ENCODE measurements around the gene PRRT4. TPM values are rescaled to one million over a fixed set of nuclear protein-coding genes. Genes with fewer than 3 reads are reported as not detected.

Gene PRRT4
- total and polyA plus RNA-seq, 2 of the 13 experiments (the other 11 are each of a cell fraction or from before 2014, with no cell fraction given) = not detected

DNA sequence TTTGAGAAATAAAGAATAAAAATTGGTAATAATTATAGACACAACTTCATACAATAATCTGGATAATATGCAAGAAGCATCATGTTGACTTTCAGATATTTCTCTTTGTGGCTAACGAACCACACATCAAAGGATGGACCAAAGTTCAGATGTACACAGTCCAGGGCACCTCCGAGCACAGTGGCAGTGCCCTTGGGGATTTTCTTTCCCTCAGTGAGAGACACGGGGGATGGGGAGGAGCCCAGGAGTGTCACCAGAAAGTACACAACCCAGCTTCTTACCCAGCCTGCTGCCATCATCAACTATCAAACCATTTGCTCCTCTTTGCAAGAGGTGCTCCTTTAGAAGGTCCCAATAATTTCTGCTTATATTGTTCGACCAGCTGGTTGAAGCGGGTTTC is 51.0 kb downstream of the PRRT4 start (continued):
- TF ChIP-seq, protein P1, sequence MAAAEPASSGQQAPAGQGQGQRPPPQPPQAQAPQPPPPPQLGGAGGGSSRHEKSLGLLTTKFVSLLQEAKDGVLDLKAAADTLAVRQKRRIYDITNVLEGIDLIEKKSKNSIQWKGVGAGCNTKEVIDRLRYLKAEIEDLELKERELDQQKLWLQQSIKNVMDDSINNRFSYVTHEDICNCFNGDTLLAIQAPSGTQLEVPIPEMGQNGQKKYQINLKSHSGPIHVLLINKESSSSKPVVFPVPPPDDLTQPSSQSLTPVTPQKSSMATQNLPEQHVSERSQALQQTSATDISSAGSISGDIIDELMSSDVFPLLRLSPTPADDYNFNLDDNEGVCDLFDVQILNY (CRISPR knock-in tag; conservative IDR thresholded peaks at IDR 0.05) = no peak
- TF ChIP-seq IRX3 (CRISPR knock-in tag; IDR thresholded peaks at IDR 0.05; ENCODE audit: borderline replicate concordance, low read depth) (no peak), MTF2 (CRISPR knock-in tag; IDR thresholded peaks at IDR 0.05; ENCODE audit: borderline replicate concordance) (no peak), PRPF4 (IDR thresholded peaks at IDR 0.05; ENCODE audit: low read depth, low read length, poor library complexity, severe bottlenecking) (no peak), RFX3 (CRISPR knock-in tag; IDR thresholded peaks at IDR 0.05) (no peak), ZNF251 (CRISPR knock-in tag; IDR thresholded peaks at IDR 0.05) (no peak), U2AF2 (IDR thresholded peaks at IDR 0.05; ENCODE audit: low read depth, low read length) (no peak), KLF9 (CRISPR knock-in tag; IDR thresholded peaks at IDR 0.05; ENCODE audit: low read depth) (no peak), ZBTB38 (CRISPR knock-in tag; IDR thresholded peaks at IDR 0.05) (no peak), ARNTL (CRISPR knock-in tag; IDR thresholded peaks at IDR 0.05) (no peak), SMAD3 (CRISPR knock-in tag; IDR thresholded peaks at IDR 0.05) (no peak), HNRNPL (IDR thresholded peaks at IDR 0.05; ENCODE audit: low read depth, low read length) (0 out of 2 replicates have a peak, but pooled peaks have one; percentile 32), PCBP1 (IDR thresholded peaks at IDR 0.05; ENCODE audit: borderline replicate concordance, low read depth, low read length) (no peak), CC2D1A (CRISPR knock-in tag; IDR thresholded peaks at IDR 0.05) (no peak), SP4 (CRISPR knock-in tag; IDR thresholded peaks at IDR 0.05) (no peak), HDAC2 (CRISPR knock-in tag; IDR thresholded peaks at IDR 0.05) (peak; percentile 84), NBN (conservative IDR thresholded peaks at IDR 0.05) (no peak), ZNF367 (CRISPR knock-in tag; IDR thresholded peaks at IDR 0.05; ENCODE audit: borderline replicate concordance) (no peak), SP140L (CRISPR knock-in tag; IDR thresholded peaks at IDR 0.05; ENCODE audit: borderline replicate concordance) (no peak), HNF4A (CRISPR knock-in tag; IDR thresholded peaks at IDR 0.05) (peak; percentile 96), ZSCAN20 (CRISPR knock-in tag; IDR thresholded peaks at IDR 0.05; ENCODE audit: borderline replicate concordance) (no peak)
- TF ChIP-seq, protein P2, sequence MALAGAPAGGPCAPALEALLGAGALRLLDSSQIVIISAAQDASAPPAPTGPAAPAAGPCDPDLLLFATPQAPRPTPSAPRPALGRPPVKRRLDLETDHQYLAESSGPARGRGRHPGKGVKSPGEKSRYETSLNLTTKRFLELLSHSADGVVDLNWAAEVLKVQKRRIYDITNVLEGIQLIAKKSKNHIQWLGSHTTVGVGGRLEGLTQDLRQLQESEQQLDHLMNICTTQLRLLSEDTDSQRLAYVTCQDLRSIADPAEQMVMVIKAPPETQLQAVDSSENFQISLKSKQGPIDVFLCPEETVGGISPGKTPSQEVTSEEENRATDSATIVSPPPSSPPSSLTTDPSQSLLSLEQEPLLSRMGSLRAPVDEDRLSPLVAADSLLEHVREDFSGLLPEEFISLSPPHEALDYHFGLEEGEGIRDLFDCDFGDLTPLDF (CRISPR knock-in tag; IDR thresholded peaks at IDR 0.05) = no peak
- TF ChIP-seq, protein P3, sequence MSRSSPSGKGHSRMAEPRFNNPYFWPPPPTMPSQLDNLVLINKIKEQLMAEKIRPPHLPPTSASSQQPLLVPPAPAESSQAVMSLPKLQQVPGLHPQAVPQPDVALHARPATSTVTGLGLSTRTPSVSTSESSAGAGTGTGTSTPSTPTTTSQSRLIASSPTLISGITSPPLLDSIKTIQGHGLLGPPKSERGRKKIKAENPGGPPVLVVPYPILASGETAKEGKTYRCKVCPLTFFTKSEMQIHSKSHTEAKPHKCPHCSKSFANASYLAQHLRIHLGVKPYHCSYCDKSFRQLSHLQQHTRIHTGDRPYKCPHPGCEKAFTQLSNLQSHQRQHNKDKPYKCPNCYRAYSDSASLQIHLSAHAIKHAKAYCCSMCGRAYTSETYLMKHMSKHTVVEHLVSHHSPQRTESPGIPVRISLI (CRISPR knock-in tag; IDR thresholded peaks at IDR 0.05; ENCODE audit: borderline replicate concordance) = no peak
- TF ChIP-seq, protein P4, sequence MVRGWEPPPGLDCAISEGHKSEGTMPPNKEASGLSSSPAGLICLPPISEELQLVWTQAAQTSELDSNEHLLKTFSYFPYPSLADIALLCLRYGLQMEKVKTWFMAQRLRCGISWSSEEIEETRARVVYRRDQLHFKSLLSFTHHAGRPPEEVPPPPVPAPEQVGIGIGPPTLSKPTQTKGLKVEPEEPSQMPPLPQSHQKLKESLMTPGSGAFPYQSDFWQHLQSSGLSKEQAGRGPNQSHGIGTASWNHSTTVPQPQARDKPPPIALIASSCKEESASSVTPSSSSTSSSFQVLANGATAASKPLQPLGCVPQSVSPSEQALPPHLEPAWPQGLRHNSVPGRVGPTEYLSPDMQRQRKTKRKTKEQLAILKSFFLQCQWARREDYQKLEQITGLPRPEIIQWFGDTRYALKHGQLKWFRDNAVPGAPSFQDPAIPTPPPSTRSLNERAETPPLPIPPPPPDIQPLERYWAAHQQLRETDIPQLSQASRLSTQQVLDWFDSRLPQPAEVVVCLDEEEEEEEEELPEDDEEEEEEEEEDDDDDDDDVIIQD (CRISPR knock-in tag; IDR thresholded peaks at IDR 0.05; ENCODE audit: low read depth) = peak; percentile 73; the same call in 1 of the 2 replicates
- TF ChIP-seq, protein P5, sequence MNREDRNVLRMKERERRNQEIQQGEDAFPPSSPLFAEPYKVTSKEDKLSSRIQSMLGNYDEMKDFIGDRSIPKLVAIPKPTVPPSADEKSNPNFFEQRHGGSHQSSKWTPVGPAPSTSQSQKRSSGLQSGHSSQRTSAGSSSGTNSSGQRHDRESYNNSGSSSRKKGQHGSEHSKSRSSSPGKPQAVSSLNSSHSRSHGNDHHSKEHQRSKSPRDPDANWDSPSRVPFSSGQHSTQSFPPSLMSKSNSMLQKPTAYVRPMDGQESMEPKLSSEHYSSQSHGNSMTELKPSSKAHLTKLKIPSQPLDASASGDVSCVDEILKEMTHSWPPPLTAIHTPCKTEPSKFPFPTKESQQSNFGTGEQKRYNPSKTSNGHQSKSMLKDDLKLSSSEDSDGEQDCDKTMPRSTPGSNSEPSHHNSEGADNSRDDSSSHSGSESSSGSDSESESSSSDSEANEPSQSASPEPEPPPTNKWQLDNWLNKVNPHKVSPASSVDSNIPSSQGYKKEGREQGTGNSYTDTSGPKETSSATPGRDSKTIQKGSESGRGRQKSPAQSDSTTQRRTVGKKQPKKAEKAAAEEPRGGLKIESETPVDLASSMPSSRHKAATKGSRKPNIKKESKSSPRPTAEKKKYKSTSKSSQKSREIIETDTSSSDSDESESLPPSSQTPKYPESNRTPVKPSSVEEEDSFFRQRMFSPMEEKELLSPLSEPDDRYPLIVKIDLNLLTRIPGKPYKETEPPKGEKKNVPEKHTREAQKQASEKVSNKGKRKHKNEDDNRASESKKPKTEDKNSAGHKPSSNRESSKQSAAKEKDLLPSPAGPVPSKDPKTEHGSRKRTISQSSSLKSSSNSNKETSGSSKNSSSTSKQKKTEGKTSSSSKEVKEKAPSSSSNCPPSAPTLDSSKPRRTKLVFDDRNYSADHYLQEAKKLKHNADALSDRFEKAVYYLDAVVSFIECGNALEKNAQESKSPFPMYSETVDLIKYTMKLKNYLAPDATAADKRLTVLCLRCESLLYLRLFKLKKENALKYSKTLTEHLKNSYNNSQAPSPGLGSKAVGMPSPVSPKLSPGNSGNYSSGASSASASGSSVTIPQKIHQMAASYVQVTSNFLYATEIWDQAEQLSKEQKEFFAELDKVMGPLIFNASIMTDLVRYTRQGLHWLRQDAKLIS (CRISPR knock-in tag; IDR thresholded peaks at IDR 0.05) = no peak

Data from HepG2 (cell line).